ENCODE data around the gene CAP2.

CAP2 gene

GRCh38 chr6:17478946-17479345, 85.6 kb downstream of the CAP2 start:
- H3K27me3 ChIP-seq (ENCODE audit: insufficient read depth, low read length, poor library complexity), result no peaks in the 10 kb centered on the region
- H3K9me3 ChIP-seq (ENCODE audit: insufficient read depth, low read length, severe bottlenecking), result no peaks in the 10 kb centered on the region
- DNase-seq (no peak), ATAC-seq (ENCODE audit: insufficient read depth, low read depth) (no peak)
- no peaks in the 10 kb centered on the region for H3K36me3 ChIP-seq (ENCODE audit: insufficient read depth, low read length)
- no peak overlapping the region for H3K4me2 ChIP-seq (ENCODE audit: insufficient read depth, low read length)
- no peaks in the 10 kb centered on the region for H4K20me1 ChIP-seq (ENCODE audit: insufficient read depth, low read length)
- no peaks in the 10 kb centered on the region for H3K4me1 ChIP-seq (ENCODE audit: insufficient read depth, low read length)
- TF ChIP-seq EZH2 (IDR thresholded peaks at IDR 0.05; ENCODE audit: borderline replicate concordance, low read depth, low read length, severe bottlenecking), result no peak
- TF ChIP-seq, protein P1, sequence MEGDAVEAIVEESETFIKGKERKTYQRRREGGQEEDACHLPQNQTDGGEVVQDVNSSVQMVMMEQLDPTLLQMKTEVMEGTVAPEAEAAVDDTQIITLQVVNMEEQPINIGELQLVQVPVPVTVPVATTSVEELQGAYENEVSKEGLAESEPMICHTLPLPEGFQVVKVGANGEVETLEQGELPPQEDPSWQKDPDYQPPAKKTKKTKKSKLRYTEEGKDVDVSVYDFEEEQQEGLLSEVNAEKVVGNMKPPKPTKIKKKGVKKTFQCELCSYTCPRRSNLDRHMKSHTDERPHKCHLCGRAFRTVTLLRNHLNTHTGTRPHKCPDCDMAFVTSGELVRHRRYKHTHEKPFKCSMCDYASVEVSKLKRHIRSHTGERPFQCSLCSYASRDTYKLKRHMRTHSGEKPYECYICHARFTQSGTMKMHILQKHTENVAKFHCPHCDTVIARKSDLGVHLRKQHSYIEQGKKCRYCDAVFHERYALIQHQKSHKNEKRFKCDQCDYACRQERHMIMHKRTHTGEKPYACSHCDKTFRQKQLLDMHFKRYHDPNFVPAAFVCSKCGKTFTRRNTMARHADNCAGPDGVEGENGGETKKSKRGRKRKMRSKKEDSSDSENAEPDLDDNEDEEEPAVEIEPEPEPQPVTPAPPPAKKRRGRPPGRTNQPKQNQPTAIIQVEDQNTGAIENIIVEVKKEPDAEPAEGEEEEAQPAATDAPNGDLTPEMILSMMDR (IDR thresholded peaks at IDR 0.05; ENCODE audit: borderline replicate concordance, extremely low read depth, low read length, poor library complexity, severe bottlenecking), result no peak
- H3K27ac ChIP-seq (ENCODE audit: low read length), result no peak overlapping the region
- H3K4me3 ChIP-seq (ENCODE audit: low read depth in 1 of 2, low read length in 2 of 2), result no peak overlapping the region
- H3K79me2 ChIP-seq (ENCODE audit: insufficient read depth, low read length), result no peaks in the 10 kb centered on the region
- no peak overlapping the region for H2AFZ ChIP-seq (ENCODE audit: low read depth, low read length)
- no peak overlapping the region for H3K9ac ChIP-seq (ENCODE audit: low read depth, low read length)

DNA sequence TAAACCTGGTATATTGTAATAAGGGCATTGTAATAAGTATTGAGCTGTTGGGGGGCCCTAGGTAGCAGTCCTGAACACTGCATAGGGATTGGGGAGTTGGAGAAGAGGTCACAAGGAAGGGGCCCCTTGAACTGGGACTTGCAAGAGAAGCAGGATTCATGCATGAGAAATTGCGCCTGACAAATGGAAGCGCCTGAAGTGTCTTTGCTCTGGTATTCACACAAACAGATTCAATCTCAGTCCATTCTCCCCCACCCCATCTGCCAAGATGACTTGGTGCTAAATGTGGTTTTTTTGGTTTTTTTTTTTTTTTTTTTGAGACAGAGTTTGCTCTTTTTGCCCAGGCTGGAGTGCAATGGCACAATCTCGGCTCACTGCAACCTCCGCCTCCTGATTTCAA, 87.1 kb downstream of the CAP2 start:
- no peak overlapping the region for H3K4me2 ChIP-seq (ENCODE audit: insufficient read depth, low read length)
- H3K79me2 ChIP-seq (ENCODE audit: insufficient read depth, low read length), result no peaks in the 10 kb centered on the region
- no peak overlapping the region for H3K4me3 ChIP-seq (ENCODE audit: low read depth in 1 of 2, low read length in 2 of 2)
- no peaks in the 10 kb centered on the region for H3K4me1 ChIP-seq (ENCODE audit: insufficient read depth, low read length)
- ATAC-seq (ENCODE audit: insufficient read depth, low read depth) (no peak), DNase-seq (no peak)
- H3K27me3 ChIP-seq (ENCODE audit: insufficient read depth, low read length, poor library complexity), result no peaks in the 10 kb centered on the region
- no peaks in the 10 kb centered on the region for H3K36me3 ChIP-seq (ENCODE audit: insufficient read depth, low read length)
- no peak overlapping the region for H2AFZ ChIP-seq (ENCODE audit: low read depth, low read length)
- no peak for TF ChIP-seq EZH2 (IDR thresholded peaks at IDR 0.05; ENCODE audit: borderline replicate concordance, low read depth, low read length, severe bottlenecking)
- TF ChIP-seq, protein P1 (IDR thresholded peaks at IDR 0.05; ENCODE audit: borderline replicate concordance, extremely low read depth, low read length, poor library complexity, severe bottlenecking), result no peak
- H3K9ac ChIP-seq (ENCODE audit: low read depth, low read length), result no peak overlapping the region
- H3K9me3 ChIP-seq (ENCODE audit: insufficient read depth, low read length, severe bottlenecking), result no peaks in the 10 kb centered on the region
- no peaks in the 10 kb centered on the region for H4K20me1 ChIP-seq (ENCODE audit: insufficient read depth, low read length)
- H3K27ac ChIP-seq (ENCODE audit: low read length), result no peak overlapping the region

GRCh38 chr6:17482711-17483110, 89.3 kb downstream of the CAP2 start:
- TF ChIP-seq, protein P1 (IDR thresholded peaks at IDR 0.05; ENCODE audit: borderline replicate concordance, extremely low read depth, low read length, poor library complexity, severe bottlenecking), result no peak
- no peak for TF ChIP-seq EZH2 (IDR thresholded peaks at IDR 0.05; ENCODE audit: borderline replicate concordance, low read depth, low read length, severe bottlenecking)
- no peak overlapping the region for H3K27ac ChIP-seq (ENCODE audit: low read length)
- H2AFZ ChIP-seq (ENCODE audit: low read depth, low read length), result no peak overlapping the region
- no peak for DNase-seq
- no peaks in the 10 kb centered on the region for H3K9me3 ChIP-seq (ENCODE audit: insufficient read depth, low read length, severe bottlenecking)
- no peaks in the 10 kb centered on the region for H3K36me3 ChIP-seq (ENCODE audit: insufficient read depth, low read length)
- H3K4me2 ChIP-seq (ENCODE audit: insufficient read depth, low read length), result no peak overlapping the region
- H3K27me3 ChIP-seq (ENCODE audit: insufficient read depth, low read length, poor library complexity), result no peaks in the 10 kb centered on the region
- H4K20me1 ChIP-seq (ENCODE audit: insufficient read depth, low read length), result no peaks in the 10 kb centered on the region
- no peak overlapping the region for H3K9ac ChIP-seq (ENCODE audit: low read depth, low read length)
- no peaks in the 10 kb centered on the region for H3K4me1 ChIP-seq (ENCODE audit: insufficient read depth, low read length)
- no peak for ATAC-seq (ENCODE audit: insufficient read depth, low read depth)
- no peaks in the 10 kb centered on the region for H3K79me2 ChIP-seq (ENCODE audit: insufficient read depth, low read length)
- H3K4me3 ChIP-seq (ENCODE audit: low read depth in 1 of 2, low read length in 2 of 2), result no peak overlapping the region
